CD4-positive, alpha-beta T cell treated with Interleukin-4 for 1 hour (primary cell): ENCODE results near the gene CATSPERB.
A peak's percentile ranks its signal among the peaks of the same experiment; 100 is the strongest.
"Not testable (repeated sequence)": the region's sequence is repeated elsewhere in the genome, so short reads cannot be mapped to it uniquely, and the experiment has no call there.

ENCODE experiments used
- DNase-seq, 2 donors: peaks; one replicate each; pipeline ENCODE4 v3.0.0-alpha.2; 2020 to 2022

Gene CATSPERB

GRCh38 chr14:91573894-91574837 lies 157.7 kb downstream of the CATSPERB start:
- DNase-seq = peak; percentile 66 to 71

- DNase-seq = no peak
Measured at GRCh38 chr14:91573528-91573893, 158.4 kb downstream of the CATSPERB start.

- no peak for DNase-seq
Measured at GRCh38 chr14:91570021-91570420, 161.9 kb downstream of the CATSPERB start.

- no peak for DNase-seq
Measured at GRCh38 chr14:91569301-91569700, 162.6 kb downstream of the CATSPERB start.

GRCh38 chr14:91568626-91569025 lies 163.3 kb downstream of the CATSPERB start:
- no peak for DNase-seq

- not testable (repeated sequence) for DNase-seq
Measured at GRCh38 chr14:91567827-91568226, 164.1 kb downstream of the CATSPERB start.

- DNase-seq = no peak
Measured at GRCh38 chr14:91555531-91555930, 176.4 kb downstream of the CATSPERB start.

- DNase-seq = no peak
Measured at GRCh38 chr14:91554535-91555332, 177.2 kb downstream of the CATSPERB start.

GRCh38 chr14:91548108-91548507 lies 183.8 kb downstream of the CATSPERB start:
- no peak for DNase-seq

GRCh38 chr14:91545946-91546716 lies 185.8 kb downstream of the CATSPERB start:
- no peak for DNase-seq

- no peak for DNase-seq
Measured at GRCh38 chr14:91545204-91545603, 186.7 kb downstream of the CATSPERB start.

GRCh38 chr14:91536327-91536726 lies 195.6 kb downstream of the CATSPERB start:
- no peak for DNase-seq

- DNase-seq = not testable (repeated sequence)
Measured at GRCh38 chr14:91534059-91534458, 197.8 kb downstream of the CATSPERB start.

- DNase-seq = no peak
Measured at GRCh38 chr14:91533623-91534022, 198.3 kb downstream of the CATSPERB start.
